NCI-H2196 treated with DMSO at 0.1 percent for 48 hours (cell line): ENCODE measurements around the gene SNAPIN.
A peak's percentile ranks its signal among the peaks of the same experiment; 100 is the strongest.
"Not testable (repeated sequence)": the region's sequence is repeated elsewhere in the genome, so short reads cannot be mapped to it uniquely, and the experiment has no call there.

Experiments used
- DNase-seq: peaks from one replicate; lab custom pipeline; 2025; ENCODE audit not compliant: unreplicated experiment; lab: John Stamatoyannopoulos, UW

Gene SNAPIN

GRCh38 chr1:153646672-153647345 is 11.7 kb upstream of the SNAPIN start:
- DNase-seq: no peak

GRCh38 chr1:153647346-153647714 is 11.2 kb upstream of the SNAPIN start:
- no peak for DNase-seq

- no peak for DNase-seq
Observed at GRCh38 chr1:153648000-153648643, 10.4 kb upstream of the SNAPIN start.

- DNase-seq: no peak
Observed at GRCh38 chr1:153649137-153649862, 9.2 kb upstream of the SNAPIN start.

GRCh38 chr1:153649863-153650235 is 8.7 kb upstream of the SNAPIN start:
- peak; percentile 82 for DNase-seq

- DNase-seq: no peak
Observed at GRCh38 chr1:153651771-153652170, 6.7 kb upstream of the SNAPIN start.

- no peak for DNase-seq
Observed at GRCh38 chr1:153652805-153653500, 5.5 kb upstream of the SNAPIN start.

- DNase-seq: peak; percentile 35
Observed at GRCh38 chr1:153655333-153655732, 3.2 kb upstream of the SNAPIN start.

GRCh38 chr1:153659175-153659534 is 652 bp downstream of the SNAPIN start:
- no peak for DNase-seq

GRCh38 chr1:153659656-153660055 is 1.2 kb downstream of the SNAPIN start:
- no peak for DNase-seq

GRCh38 chr1:153661111-153661708 is 2.7 kb downstream of the SNAPIN start:
- DNase-seq: no peak

GRCh38 chr1:153662269-153662668 is 3.8 kb downstream of the SNAPIN start:
- DNase-seq: no peak

- no peak for DNase-seq
Observed at GRCh38 chr1:153663211-153663610, 4.7 kb downstream of the SNAPIN start.

- no peak for DNase-seq
Observed at GRCh38 chr1:153667439-153667838, 8.9 kb downstream of the SNAPIN start.

GRCh38 chr1:153668672-153669071 is 10.2 kb downstream of the SNAPIN start:
- DNase-seq: not testable (repeated sequence)

GRCh38 chr1:153669606-153670005 is 11.1 kb downstream of the SNAPIN start:
- DNase-seq: no peak

GRCh38 chr1:153670257-153670858 is 11.9 kb downstream of the SNAPIN start:
- DNase-seq: no peak

- peak; percentile 97 for DNase-seq
Observed at GRCh38 chr1:153670859-153671627, 12.5 kb downstream of the SNAPIN start, which contains the start of gene ILF2. TSS of gene ILF2 (minus strand) at chr1:153670993. CDS start at chr1:153670922, 71 bp downstream.

GRCh38 chr1:153671628-153672353 is 13.3 kb downstream of the SNAPIN start:
- DNase-seq: peak; percentile 63
